DND-41 (cell line): ENCODE measurements around the gene CNIH1.

ENCODE experiments used
- CTCF ChIP-seq: IDR thresholded peaks from 2 replicates; pipeline ENCODE4 v1.5.1; 2012; ENCODE audit warnings: borderline replicate concordance, low read length, moderate library complexity, mild to moderate bottlenecking; ENCODE audit not compliant: poor library complexity, severe bottlenecking; ENCODE audit errors: extremely low read depth
- EZH2 ChIP-seq: IDR thresholded peaks from 3 replicates; pipeline ENCODE4 v1.6.1; 2012; ENCODE audit warnings: borderline replicate concordance, low read depth, mild to moderate bottlenecking, moderate library complexity, low read length, inconsistent platforms; ENCODE audit not compliant: severe bottlenecking

GRCh38 chr14:54411371-54411770, 29.8 kb downstream of the CNIH1 start:
- no peak for TF ChIP-seq CTCF
- TF ChIP-seq EZH2, result no peak
